GM20431 (cell line): Measurements from ENCODE around the gene FURIN.
"Not testable (repeated sequence)": the region's sequence is repeated elsewhere in the genome, so short reads cannot be mapped to it uniquely, and the experiment has no call there.

Experiments used
- in situ Hi-C: fragments of 300-500 bp; cut with MseI, MboI; formaldehyde crosslinking; loops from one replicate; pipeline ENCODE4 v1.15.0; 2020; ENCODE audit warnings: low sequenced_read_pairs; ENCODE audit not compliant: unreplicated experiment

Gene FURIN

GRCh38 chr15:90868261-90868689 is at the start of gene FURIN:
TSS of gene FURIN (plus strand) at chr15:90868588. CDS start at chr15:90875741, 7,153 bp downstream.
- in situ Hi-C loops, result no loop called here

- in situ Hi-C loops, result no loop called here
Observed at GRCh38 chr15:90819390-90819789, 49.0 kb upstream of the FURIN start.

GRCh38 chr15:90819850-90820249 is 48.5 kb upstream of the FURIN start:
- in situ Hi-C loops, result no loop called here

- in situ Hi-C loops, result no loop called here
Observed at GRCh38 chr15:90820481-90820880, 47.9 kb upstream of the FURIN start.

GRCh38 chr15:90822204-90822955 is 46.0 kb upstream of the FURIN start:
- in situ Hi-C loops, result no loop called here

- in situ Hi-C loops, result no loop called here
Observed at GRCh38 chr15:90823455-90823974, 44.9 kb upstream of the FURIN start.

- in situ Hi-C loops, result not testable (repeated sequence)
Observed at GRCh38 chr15:90825115-90825899, 43.1 kb upstream of the FURIN start.

GRCh38 chr15:90826206-90826885 is 42.0 kb upstream of the FURIN start:
- in situ Hi-C loops, result not testable (repeated sequence)

- in situ Hi-C loops, result no loop called here
Observed at GRCh38 chr15:90826886-90827435, 41.4 kb upstream of the FURIN start.

GRCh38 chr15:90828111-90828510 is 40.3 kb upstream of the FURIN start:
- in situ Hi-C loops, result no loop called here

GRCh38 chr15:90829126-90829525 is 39.3 kb upstream of the FURIN start:
- in situ Hi-C loops, result no loop called here

GRCh38 chr15:90829942-90830440 is 38.4 kb upstream of the FURIN start:
- in situ Hi-C loops, result no loop called here

GRCh38 chr15:90834626-90835025 is 33.8 kb upstream of the FURIN start:
- in situ Hi-C loops, result no loop called here

GRCh38 chr15:90836296-90836871 is 32.0 kb upstream of the FURIN start:
- in situ Hi-C loops, result no loop called here

- in situ Hi-C loops, result no loop called here
Observed at GRCh38 chr15:90837094-90837493, 31.3 kb upstream of the FURIN start.

GRCh38 chr15:90838139-90838538 is 30.2 kb upstream of the FURIN start:
- in situ Hi-C loops, result no loop called here

GRCh38 chr15:90838544-90838943 is 29.8 kb upstream of the FURIN start:
- in situ Hi-C loops, result no loop called here

GRCh38 chr15:90839187-90840071 is 29.0 kb upstream of the FURIN start:
- in situ Hi-C loops, result no loop called here
